Endothelial cell of umbilical vein (primary cell): ENCODE results near the gene EHD3. TPM values are rescaled to one million over a fixed set of nuclear protein-coding genes. Genes with fewer than 3 reads are reported as not detected.

Source experiments
- BruUV-seq: library from RNA; stranded (reverse); fragments of 400-500 nt; replicated peaks from 2 replicates; lab custom pipeline; 2021; lab: Mats Ljungman, UMichigan
- CTCF ChIA-PET: fragments of 300-600, 350-600 bp; sonication (Branson Sonifier 250); formaldehyde crosslinking; loops from one replicate; lab custom pipeline; 2021; ENCODE audit warnings: antibody characterized with exemption, inconsistent platforms; lab: Charles Lee
- POLR2A ChIA-PET: fragments of 300-600, 350-600 bp; sonication (Branson Sonifier 250); formaldehyde crosslinking; loops from one replicate; lab custom pipeline; 2021; ENCODE audit warnings: antibody characterized with exemption, inconsistent platforms; lab: Charles Lee
- DNase-seq: peaks from one replicate; pipeline ENCODE4 v3.0.0-alpha.2; 2011; ENCODE audit warnings: low read depth, low spot score
- FAIRE-seq: peaks from 2 replicates; lab custom pipeline; 2011; peaks lifted over from hg19 to GRCh38; lab: Jason Lieb, UNC
- H2AFZ ChIP-seq: 2 replicates; pipeline ENCODE4 v1.6.0; 2012; ENCODE audit warnings: low read depth, low read length, control low read depth, inconsistent platforms
- H3K27ac ChIP-seq: 2 replicates; pipeline ENCODE4 v1.5.1; 2011; ENCODE audit warnings: low read depth, mild to moderate bottlenecking, control low read depth, low read length, moderate library complexity; ENCODE audit not compliant: insufficient read depth
- H3K27me3 ChIP-seq, 2 experiments: 2 replicates each; pipeline versions ENCODE4 v1.6.0 to v1.6.1; 2011; ENCODE audit warnings: low read length in 2 of 2, mixed read lengths in 1 of 2; ENCODE audit not compliant: control insufficient read depth in 2 of 2, insufficient read depth in 2 of 2
- H3K36me3 ChIP-seq, 2 experiments: 2 replicates in 1 of 2; 3 replicates in 1 of 2; pipeline ENCODE4 v1.5.1; 2011; ENCODE audit warnings: low read length in 2 of 2, mild to moderate bottlenecking in 1 of 2, moderate library complexity in 1 of 2; ENCODE audit not compliant: control insufficient read depth in 2 of 2, insufficient read depth in 2 of 2; ENCODE audit errors: extremely low read depth in 1 of 2
- H3K4me1 ChIP-seq: 3 replicates; pipeline ENCODE4 v1.5.1; 2011; ENCODE audit warnings: mild to moderate bottlenecking, low read length; ENCODE audit not compliant: control insufficient read depth, insufficient read depth; ENCODE audit errors: extremely low read depth
- H3K4me2 ChIP-seq: 2 replicates; pipeline ENCODE4 v1.6.1; 2011; ENCODE audit warnings: low read length, control low read depth, mixed read lengths; ENCODE audit not compliant: insufficient read depth
- H3K4me3 ChIP-seq, 3 experiments: fragments of 200-600 bp in 1 of 3; sonication (generic), shearing (Covaris generic) in 1 of 3; replicated peaks in 1 of 3; 2 replicates each; pipeline ENCODE4 v1.5.1; 2011 to 2016; ENCODE audit warnings: control low read depth in 3 of 3, low read length in 3 of 3, mild to moderate bottlenecking in 2 of 3, inconsistent platforms in 1 of 3, low read depth in 1 of 3, moderate library complexity in 1 of 3; ENCODE audit not compliant: insufficient read depth in 1 of 3
- H3K79me2 ChIP-seq: 2 replicates; pipeline ENCODE4 v1.6.0; 2012; ENCODE audit warnings: low read length, inconsistent platforms; ENCODE audit not compliant: control insufficient read depth, insufficient read depth
- H3K9ac ChIP-seq: replicated peaks from 2 replicates; pipeline ENCODE3; 2011; ENCODE audit warnings: low read length, control low read depth; ENCODE audit not compliant: insufficient read depth; ENCODE audit errors: extremely low read depth
- H3K9me1 ChIP-seq: replicated peaks from 3 replicates; pipeline ENCODE4 v1.6.0; 2011; ENCODE audit warnings: mild to moderate bottlenecking, low read length; ENCODE audit not compliant: control insufficient read depth, insufficient read depth; ENCODE audit errors: extremely low read depth
- H3K9me3 ChIP-seq: replicated peaks from 2 replicates; pipeline ENCODE4 v1.5.1; 2012; ENCODE audit warnings: low read length, inconsistent platforms; ENCODE audit not compliant: control insufficient read depth, insufficient read depth
- H4K20me1 ChIP-seq: replicated peaks from 2 replicates; pipeline ENCODE3; 2011; ENCODE audit warnings: mild to moderate bottlenecking, low read length; ENCODE audit not compliant: control insufficient read depth, insufficient read depth; ENCODE audit errors: extremely low read depth
- EZH2 ChIP-seq: IDR thresholded peaks from 2 replicates; pipeline ENCODE4 v1.6.1; 2012; ENCODE audit warnings: borderline replicate concordance, low read depth, mild to moderate bottlenecking, moderate library complexity, low read length, inconsistent platforms; ENCODE audit not compliant: severe bottlenecking
- FOS ChIP-seq: IDR thresholded peaks from 2 replicates; pipeline ENCODE4 v1.6.1; 2011; ENCODE audit warnings: mild to moderate bottlenecking, low read length, moderate library complexity, borderline replicate concordance; ENCODE audit not compliant: insufficient read depth
- GATA2 ChIP-seq: IDR thresholded peaks from 2 replicates; pipeline ENCODE4 v1.7.0; 2011; ENCODE audit warnings: low read depth, mild to moderate bottlenecking, moderate library complexity, mixed read lengths, low read length; ENCODE audit not compliant: insufficient read length, insufficient read depth
- JUN ChIP-seq: IDR thresholded peaks from 2 replicates; pipeline ENCODE4 v1.6.1; 2011; ENCODE audit warnings: borderline replicate concordance, low read depth; ENCODE audit not compliant: insufficient read length, insufficient read depth
- MYC ChIP-seq: IDR thresholded peaks from one replicate; pipeline ENCODE4 v1.6.1; 2011; ENCODE audit warnings: mild to moderate bottlenecking, low read depth, low read length
- POLR2A ChIP-seq: IDR thresholded peaks from 2 replicates; pipeline ENCODE4 v1.6.1; 2012; ENCODE audit warnings: low read depth, mild to moderate bottlenecking, control low read depth, low read length
- POLR2AphosphoS5 ChIP-seq: IDR thresholded peaks from 2 replicates; pipeline ENCODE4 v1.6.1; 2012; ENCODE audit warnings: low read depth, mild to moderate bottlenecking, control low read depth, low read length, moderate library complexity; ENCODE audit not compliant: insufficient read depth
- dilution Hi-C: fragments of 300-500 bp; cut with MboI; formaldehyde crosslinking; loops from one replicate; pipeline ENCODE4 v1.15.0; 2019; ENCODE audit warnings: low sequenced_read_pairs; ENCODE audit not compliant: extremely low pct_ligation_motif_present
- intact Hi-C: fragments of 100-400 bp; cut with micrococcal nuclease; formaldehyde crosslinking; loops from one replicate; pipeline ENCODE4 v1.10.0; 2022
- polyA plus RNA-seq, 4 experiments: library from polyadenylated mRNA; depleted of rRNA in 3 of 4; stranded (reverse) in 3 of 4; unstranded in 1 of 4; fragments of >200 nt; gene quantifications; 2 replicates each; pipeline versions ENCODE4 v1.2.1 to v1.2.3, GENCODE V29; 2011 to 2012; ENCODE audit warnings: missing spikeins in 1 of 4
- total RNA-seq: library from RNA; stranded (reverse); gene quantifications from 2 replicates; pipeline ENCODE4 v1.2.3, GENCODE V29; 2021
- TF ChIP-seq, protein P1 (sequence below): IDR thresholded peaks from 2 replicates; pipeline ENCODE4 v1.6.1; 2011; ENCODE audit not compliant: insufficient read depth, insufficient read length
- TF ChIP-seq, protein P2 (sequence below), 2 donors: IDR thresholded peaks; 1 replicate in 1 of 2; 2 replicates in 1 of 2; pipeline ENCODE4 v1.5.1; 2011; ENCODE audit warnings: low read length in 2 of 2, mild to moderate bottlenecking in 2 of 2, moderate library complexity in 2 of 2, control low read depth in 1 of 2, inconsistent platforms in 1 of 2, low read depth in 1 of 2; ENCODE audit not compliant: insufficient read depth in 1 of 2; ENCODE audit errors: extremely low read depth in 1 of 2

The EHD3 gene
- total and polyA plus RNA-seq, 2 donors (not counting 3 experiments of a cell fraction or from before 2014, with no cell fraction given), result 6.5 to 12.1 TPM

DNA sequence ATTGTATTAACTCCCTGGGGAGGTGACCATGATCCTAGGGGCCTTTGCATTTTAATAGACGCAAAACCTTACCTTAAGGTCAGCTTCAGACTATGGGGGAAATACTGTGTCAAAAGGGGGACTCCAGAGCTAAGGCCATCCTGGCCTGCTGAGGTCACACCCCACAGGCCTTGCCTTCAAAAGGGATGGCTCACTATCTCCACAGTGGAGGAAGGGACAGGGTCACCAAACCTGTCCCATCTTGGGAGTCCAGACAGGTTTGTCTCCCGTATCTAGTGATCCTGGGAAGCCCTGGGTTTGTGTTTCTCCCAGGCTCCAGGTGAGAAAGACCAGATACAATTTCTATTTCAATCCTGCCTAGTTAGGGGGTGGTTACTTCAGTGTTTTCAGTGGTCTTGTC, 41.6 kb upstream of the EHD3 start:
- Histone ChIP-seq H3K4me1 (no peaks in the 10 kb centered on the region), H3K9me1 (no peaks in the 10 kb centered on the region), H3K36me3 (no peaks in the 10 kb centered on the region), H3K4me3 (no peak overlapping the region), H2AFZ (no peak overlapping the region), H3K9me3 (no peaks in the 10 kb centered on the region), H3K27me3 (no peaks in the 10 kb centered on the region), H3K9ac (no peak overlapping the region), H4K20me1 (no peaks in the 10 kb centered on the region), H3K79me2 (no peaks in the 10 kb centered on the region), H3K27ac (no peak overlapping the region), H3K4me2 (no peak overlapping the region)
- CTCF ChIA-PET, result no interaction called here
- intact Hi-C loops, result no loop called here
- no TSS peak for BruUV-seq
- FAIRE-seq (no peak), DNase-seq (no peak)
- TF ChIP-seq MYC (no peak), GATA2 (no peak), POLR2AphosphoS5 (no peak), FOS (no peak), EZH2 (no peak), POLR2A (no peak), JUN (no peak)
- TF ChIP-seq, protein P1, sequence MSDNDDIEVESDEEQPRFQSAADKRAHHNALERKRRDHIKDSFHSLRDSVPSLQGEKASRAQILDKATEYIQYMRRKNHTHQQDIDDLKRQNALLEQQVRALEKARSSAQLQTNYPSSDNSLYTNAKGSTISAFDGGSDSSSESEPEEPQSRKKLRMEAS, result no peak
- TF ChIP-seq, protein P2, sequence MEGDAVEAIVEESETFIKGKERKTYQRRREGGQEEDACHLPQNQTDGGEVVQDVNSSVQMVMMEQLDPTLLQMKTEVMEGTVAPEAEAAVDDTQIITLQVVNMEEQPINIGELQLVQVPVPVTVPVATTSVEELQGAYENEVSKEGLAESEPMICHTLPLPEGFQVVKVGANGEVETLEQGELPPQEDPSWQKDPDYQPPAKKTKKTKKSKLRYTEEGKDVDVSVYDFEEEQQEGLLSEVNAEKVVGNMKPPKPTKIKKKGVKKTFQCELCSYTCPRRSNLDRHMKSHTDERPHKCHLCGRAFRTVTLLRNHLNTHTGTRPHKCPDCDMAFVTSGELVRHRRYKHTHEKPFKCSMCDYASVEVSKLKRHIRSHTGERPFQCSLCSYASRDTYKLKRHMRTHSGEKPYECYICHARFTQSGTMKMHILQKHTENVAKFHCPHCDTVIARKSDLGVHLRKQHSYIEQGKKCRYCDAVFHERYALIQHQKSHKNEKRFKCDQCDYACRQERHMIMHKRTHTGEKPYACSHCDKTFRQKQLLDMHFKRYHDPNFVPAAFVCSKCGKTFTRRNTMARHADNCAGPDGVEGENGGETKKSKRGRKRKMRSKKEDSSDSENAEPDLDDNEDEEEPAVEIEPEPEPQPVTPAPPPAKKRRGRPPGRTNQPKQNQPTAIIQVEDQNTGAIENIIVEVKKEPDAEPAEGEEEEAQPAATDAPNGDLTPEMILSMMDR (IDR thresholded peaks at IDR 0.05; ENCODE audit: extremely low read depth in 1 of 2, insufficient read depth in 1 of 2, low read depth in 1 of 2, low read length in 2 of 2), result no peak
- POLR2A ChIA-PET, result no interaction called here
- dilution Hi-C loops, result no loop called here
